KMS-11 (cell line): Measurements from ENCODE around the gene MDM4.

Experiments
- H2AFZ ChIP-seq: fragments of 200-600 bp; sonication (generic); 2 replicates; pipeline ENCODE4 v1.6.1; 2016; ENCODE audit warnings: antibody characterized with exemption, mixed run types, low read depth
- H3K27ac ChIP-seq: fragments of 200-600 bp; sonication (generic); 2 replicates; pipeline ENCODE4 v1.6.1; 2016; ENCODE audit warnings: mild to moderate bottlenecking, mixed run types
- H3K27me3 ChIP-seq: fragments of 200-600 bp; sonication (generic); 2 replicates; pipeline ENCODE4 v1.6.1; 2017; ENCODE audit warnings: mild to moderate bottlenecking, low read depth, mixed run types, moderate library complexity; ENCODE audit not compliant: insufficient read depth
- H3K36me3 ChIP-seq: fragments of 200-600 bp; sonication (generic); 2 replicates; pipeline ENCODE4 v1.6.1; 2017; ENCODE audit warnings: mild to moderate bottlenecking, mixed run types; ENCODE audit not compliant: insufficient read depth
- H3K4me1 ChIP-seq: fragments of 200-600 bp; sonication (generic); 2 replicates; pipeline ENCODE4 v1.6.1; 2016; ENCODE audit warnings: mild to moderate bottlenecking, low read depth, mixed run types; ENCODE audit not compliant: poor library complexity, severe bottlenecking
- H3K4me2 ChIP-seq: fragments of 200-600 bp; sonication (generic); 2 replicates; pipeline ENCODE4 v1.7.0; 2016; ENCODE audit warnings: mild to moderate bottlenecking, mixed run types
- H3K4me3 ChIP-seq: fragments of 200-600 bp; sonication (generic); IDR thresholded peaks from 2 replicates; pipeline ENCODE4 v1.6.1; 2017; ENCODE audit warnings: low read depth, low read length, mixed read lengths; ENCODE audit not compliant: insufficient read depth
- H3K79me2 ChIP-seq: fragments of 200-600 bp; sonication (generic); 2 replicates; pipeline ENCODE4 v1.6.1; 2016; ENCODE audit warnings: low read depth, mixed run types; ENCODE audit not compliant: insufficient read depth
- H3K9ac ChIP-seq: fragments of 200-600 bp; sonication (generic); 2 replicates; pipeline ENCODE4 v1.6.1; 2016; ENCODE audit warnings: mild to moderate bottlenecking, mixed run types
- H4K20me1 ChIP-seq: fragments of 200-600 bp; sonication (generic); 2 replicates; pipeline ENCODE4 v1.6.1; 2016; ENCODE audit warnings: mild to moderate bottlenecking, mixed run types; ENCODE audit not compliant: insufficient read depth
- CTCF ChIP-seq: fragments of 200-600 bp; sonication (generic); conservative IDR thresholded peaks from 2 replicates; pipeline ENCODE4 v1.6.1; 2017; ENCODE audit warnings: low read depth, mild to moderate bottlenecking, antibody characterized with exemption, low read length, moderate library complexity, mixed read lengths

MDM4 gene

GRCh38 chr1:204589409-204590038, 73.3 kb downstream of the MDM4 start:
- no peaks in the 10 kb centered on the region for H3K79me2 ChIP-seq
- H3K4me3 ChIP-seq = no peak overlapping the region
- no peak overlapping the region for H3K27ac ChIP-seq
- no peak for TF ChIP-seq CTCF
- H3K4me2 ChIP-seq = no peak overlapping the region
- H4K20me1 ChIP-seq = no peaks in the 10 kb centered on the region
- no peaks in the 10 kb centered on the region for H3K4me1 ChIP-seq
- no peak overlapping the region for H3K9ac ChIP-seq
- no peaks in the 10 kb centered on the region for H3K36me3 ChIP-seq
- no peaks in the 10 kb centered on the region for H3K27me3 ChIP-seq
- no peak overlapping the region for H2AFZ ChIP-seq

- H3K27me3 ChIP-seq = no peaks in the 10 kb centered on the region
- TF ChIP-seq CTCF = no peak
- H4K20me1 ChIP-seq = no peaks in the 10 kb centered on the region
- H3K4me3 ChIP-seq = no peak overlapping the region
- H2AFZ ChIP-seq = no peak overlapping the region
- no peak overlapping the region for H3K27ac ChIP-seq
- no peak overlapping the region for H3K4me2 ChIP-seq
- no peaks in the 10 kb centered on the region for H3K36me3 ChIP-seq
- H3K4me1 ChIP-seq = no peaks in the 10 kb centered on the region
- H3K9ac ChIP-seq = no peak overlapping the region
- no peaks in the 10 kb centered on the region for H3K79me2 ChIP-seq
Observed at GRCh38 chr1:204591473-204592090, 75.4 kb downstream of the MDM4 start.

- no peak for TF ChIP-seq CTCF
- Histone ChIP-seq H3K79me2 (no peaks in the 10 kb centered on the region), H3K27me3 (no peaks in the 10 kb centered on the region), H3K4me2 (no peak overlapping the region), H4K20me1 (no peaks in the 10 kb centered on the region), H3K4me3 (no peak overlapping the region), H2AFZ (no peak overlapping the region), H3K27ac (no peak overlapping the region), H3K9ac (no peak overlapping the region), H3K4me1 (no peaks in the 10 kb centered on the region), H3K36me3 (no peaks in the 10 kb centered on the region)
Observed at GRCh38 chr1:204592246-204592948, 76.2 kb downstream of the MDM4 start.

GRCh38 chr1:204598319-204598969, 82.2 kb downstream of the MDM4 start:
- no peaks in the 10 kb centered on the region for H3K27me3 ChIP-seq

More at GRCh38 chr1:204598319-204598969, 82.2 kb downstream of the MDM4 start:
- H3K79me2 ChIP-seq = no peaks in the 10 kb centered on the region
- no peaks in the 10 kb centered on the region for H4K20me1 ChIP-seq
- no peak for TF ChIP-seq CTCF
- no peak overlapping the region for H3K4me2 ChIP-seq
- H3K4me1 ChIP-seq = no peaks in the 10 kb centered on the region
- no peak overlapping the region for H3K9ac ChIP-seq
- H3K4me3 ChIP-seq = no peak overlapping the region
- no peak overlapping the region for H3K27ac ChIP-seq
- H3K36me3 ChIP-seq = no peaks in the 10 kb centered on the region
- no peak overlapping the region for H2AFZ ChIP-seq
